ENCODE results near the gene ODC1. TPM values are rescaled to one million over a fixed set of nuclear protein-coding genes. Genes with fewer than 3 reads are reported as not detected.

Gene ODC1
- total RNA-seq, 1 experiment from 2014 or later = 277 TPM

DNA sequence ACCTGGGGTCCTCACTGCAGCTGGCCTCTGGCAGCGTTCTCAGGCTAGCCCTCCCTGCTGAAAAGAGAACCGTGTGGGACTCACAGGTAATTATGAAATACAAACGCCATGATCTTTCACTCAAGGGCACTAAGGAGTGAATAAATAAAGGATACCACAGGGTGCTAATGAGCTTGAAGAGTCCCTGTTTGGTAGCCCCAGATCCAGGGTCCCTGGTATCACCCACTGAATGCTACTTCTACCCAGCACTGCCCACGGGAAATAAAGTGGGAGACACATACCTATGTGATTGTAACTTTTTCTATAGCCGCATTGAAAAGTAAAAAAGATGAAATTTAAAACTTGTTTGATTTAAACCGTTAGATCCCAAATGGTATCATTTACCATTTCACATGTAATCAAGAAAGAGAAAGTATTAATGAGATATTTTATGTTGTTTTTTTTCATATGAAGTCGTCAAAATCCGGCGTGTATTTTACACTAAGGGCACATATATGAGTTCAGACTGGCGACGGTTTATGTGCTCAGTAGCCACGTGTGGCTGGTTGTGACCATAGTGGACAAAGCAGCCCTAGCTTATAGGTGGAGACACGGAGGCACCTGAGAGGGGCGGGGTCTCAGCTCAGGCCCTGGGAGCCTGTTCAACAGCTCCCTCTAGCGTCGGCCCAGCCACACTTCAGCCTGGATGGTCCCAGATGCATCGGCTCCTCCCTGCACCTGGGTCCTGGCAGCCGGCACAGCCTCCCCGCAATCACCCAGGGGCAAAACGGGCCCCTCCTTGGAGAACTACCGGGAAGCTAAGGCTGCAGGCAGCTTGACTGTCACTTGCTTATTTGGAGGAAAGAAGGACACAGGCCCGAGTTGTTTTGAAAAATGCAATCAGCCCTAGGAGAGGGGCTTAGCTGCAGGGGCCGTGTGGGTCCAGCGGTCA lies 39.2 kb downstream of the ODC1 start:
- Histone ChIP-seq H3K36me3 (ENCODE audit: control insufficient read depth, insufficient read depth, low read length) (peaks cover 6% of the 10 kb centered on the region), H3K4me1 (peaks cover 13% of the 10 kb centered on the region), H3K4me3 (ENCODE audit: low read depth, low read length) (no peak overlapping the region), H3K27me3 (replicated peaks; ENCODE audit: control insufficient read depth, insufficient read depth, low read length) (no peaks in the 10 kb centered on the region), H3K9me3 (no peaks in the 10 kb centered on the region)
- H3K9me3 Mint-ChIP-seq (ENCODE audit: unreplicated experiment) = no peaks in the 10 kb centered on the region
- CTCF ChIA-PET = interaction anchor here (0.5 to 3.5 kb wide), 50 partner anchors 10 to 1076 kb away, joined by 3 to 60 read pairs (median 5); partner anchors contain the start of genes ADAM17, HPCAL1 and NOL10
- H3K4me1 Mint-ChIP-seq (ENCODE audit: low read depth, unreplicated experiment) = peaks cover 20% of the 10 kb centered on the region
- POLR2A ChIA-PET = interaction anchor here (0.7 to 2.3 kb wide), 4 partner anchors 26 to 288 kb away, joined by 3 to 8 read pairs (median 3); no protein-coding TSS in a partner anchor
- peaks cover 31% of the 10 kb centered on the region for H3K36me3 Mint-ChIP-seq (ENCODE audit: insufficient read depth, unreplicated experiment)
- intact Hi-C loops (cut with micrococcal nuclease; ENCODE audit: unreplicated experiment) = loop anchor here (1.0 to 5.0 kb wide), 8 partner anchors 40 to 285 kb away; partner anchors contain the start of gene HPCAL1
- no peaks in the 10 kb centered on the region for H3K27me3 Mint-ChIP-seq (ENCODE audit: insufficient read depth, unreplicated experiment)
- TSS peak; percentile 99 for BruUV-seq (replicated peaks)
- H3K4me3 Mint-ChIP-seq (ENCODE audit: unreplicated experiment) = peak overlapping the region; percentile 47
- DNase-seq = peak; percentile 91 to 95
- H3K27ac Mint-ChIP-seq (ENCODE audit: unreplicated experiment) = peak overlapping the region; percentile 65
- TF ChIP-seq, protein P1, sequence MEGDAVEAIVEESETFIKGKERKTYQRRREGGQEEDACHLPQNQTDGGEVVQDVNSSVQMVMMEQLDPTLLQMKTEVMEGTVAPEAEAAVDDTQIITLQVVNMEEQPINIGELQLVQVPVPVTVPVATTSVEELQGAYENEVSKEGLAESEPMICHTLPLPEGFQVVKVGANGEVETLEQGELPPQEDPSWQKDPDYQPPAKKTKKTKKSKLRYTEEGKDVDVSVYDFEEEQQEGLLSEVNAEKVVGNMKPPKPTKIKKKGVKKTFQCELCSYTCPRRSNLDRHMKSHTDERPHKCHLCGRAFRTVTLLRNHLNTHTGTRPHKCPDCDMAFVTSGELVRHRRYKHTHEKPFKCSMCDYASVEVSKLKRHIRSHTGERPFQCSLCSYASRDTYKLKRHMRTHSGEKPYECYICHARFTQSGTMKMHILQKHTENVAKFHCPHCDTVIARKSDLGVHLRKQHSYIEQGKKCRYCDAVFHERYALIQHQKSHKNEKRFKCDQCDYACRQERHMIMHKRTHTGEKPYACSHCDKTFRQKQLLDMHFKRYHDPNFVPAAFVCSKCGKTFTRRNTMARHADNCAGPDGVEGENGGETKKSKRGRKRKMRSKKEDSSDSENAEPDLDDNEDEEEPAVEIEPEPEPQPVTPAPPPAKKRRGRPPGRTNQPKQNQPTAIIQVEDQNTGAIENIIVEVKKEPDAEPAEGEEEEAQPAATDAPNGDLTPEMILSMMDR (IDR thresholded peaks at IDR 0.05; ENCODE audit: insufficient read depth in 1 of 2, low read depth in 1 of 2, low read length in 1 of 2, severe bottlenecking in 1 of 2, unreplicated experiment in 1 of 2) = peak; percentile 96 to 97

DNA sequence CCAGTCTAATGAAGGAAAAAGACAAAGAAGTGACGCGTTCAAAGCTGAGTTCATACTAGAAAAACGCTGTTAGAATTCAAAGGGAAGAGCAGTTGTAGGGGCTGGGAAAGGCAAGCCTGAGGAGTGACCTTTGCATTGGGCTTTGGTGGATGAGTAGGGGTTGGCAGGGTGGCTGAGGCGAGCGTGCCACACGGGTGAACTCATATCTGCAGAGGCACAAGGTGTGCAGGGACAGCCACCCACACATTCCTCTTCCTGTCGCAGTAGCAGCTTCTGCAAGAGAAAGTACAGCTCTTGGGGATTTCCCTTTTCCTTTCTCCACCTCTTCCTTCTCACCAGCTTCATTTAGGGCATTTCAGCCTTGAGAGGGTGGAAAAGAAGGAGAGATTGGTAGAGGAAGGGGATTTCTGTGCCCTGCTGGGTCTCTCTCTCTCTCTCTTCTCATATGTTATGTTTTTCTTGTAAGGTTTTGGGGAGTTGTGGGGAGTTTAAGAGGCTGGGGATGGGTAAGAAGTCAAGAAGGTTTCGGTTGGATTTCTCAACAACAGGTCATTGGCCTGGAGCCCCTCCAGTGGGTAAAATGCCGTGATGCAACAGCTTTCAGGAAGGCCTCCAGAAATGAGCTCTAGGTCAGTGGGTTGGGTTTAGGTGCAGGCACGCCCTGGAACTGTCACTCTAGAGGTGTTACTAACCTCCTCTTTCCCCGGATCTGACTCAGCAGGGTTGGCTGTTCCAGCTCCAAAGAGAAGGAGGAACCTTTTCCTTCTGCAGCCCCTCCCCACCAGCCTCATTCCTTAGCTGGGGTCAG lies 40.1 kb downstream of the ODC1 start:
- ChIA-PET POLR2A (interaction anchor here (0.7 to 2.3 kb wide), 2 partner anchors 26 to 106 kb away, joined by 3 to 8 read pairs; no protein-coding TSS in a partner anchor), CTCF (interaction anchor here (0.6 to 3.5 kb wide), 24 partner anchors 8 to 637 kb away, joined by 3 to 60 read pairs (median 6); partner anchors contain the start of gene HPCAL1)
- H3K27me3 Mint-ChIP-seq (ENCODE audit: insufficient read depth, unreplicated experiment) = no peaks in the 10 kb centered on the region
- H3K9me3 Mint-ChIP-seq (ENCODE audit: unreplicated experiment) = no peaks in the 10 kb centered on the region
- TF ChIP-seq, protein P1 (IDR thresholded peaks at IDR 0.05; ENCODE audit: insufficient read depth in 1 of 2, low read depth in 1 of 2, low read length in 1 of 2, severe bottlenecking in 1 of 2, unreplicated experiment in 1 of 2) = no peak
- Histone ChIP-seq H3K27me3 (replicated peaks; ENCODE audit: control insufficient read depth, insufficient read depth, low read length) (no peaks in the 10 kb centered on the region), H3K9me3 (no peaks in the 10 kb centered on the region), H3K4me1 (peaks cover 13% of the 10 kb centered on the region), H3K36me3 (ENCODE audit: control insufficient read depth, insufficient read depth, low read length) (peaks cover 6% of the 10 kb centered on the region), H3K4me3 (ENCODE audit: low read depth, low read length) (no peak overlapping the region)
- DNase-seq = peak; percentile 61 to 77
- BruUV-seq (replicated peaks) = no TSS peak
- H3K27ac Mint-ChIP-seq (ENCODE audit: unreplicated experiment) = peak overlapping the region; percentile 65
- H3K4me3 Mint-ChIP-seq (ENCODE audit: unreplicated experiment) = peak overlapping the region; percentile 47
- H3K4me1 Mint-ChIP-seq (ENCODE audit: low read depth, unreplicated experiment) = peaks cover 22% of the 10 kb centered on the region
- peaks cover 34% of the 10 kb centered on the region for H3K36me3 Mint-ChIP-seq (ENCODE audit: insufficient read depth, unreplicated experiment)
- intact Hi-C loops (cut with micrococcal nuclease; ENCODE audit: unreplicated experiment) = loop anchor here (2.0 to 5.0 kb wide), 3 partner anchors 81 to 219 kb away; no protein-coding TSS in a partner anchor
